Activated naive CD8-positive, alpha-beta T cell (primary cell): ENCODE results near the gene FXYD1.

Experiments used
- H3K27ac Mint-ChIP-seq: one replicate; pipeline ENCODE4 v1.8.0; 2021; ENCODE audit warnings: mixed read lengths
- H3K27me3 Mint-ChIP-seq: one replicate; pipeline ENCODE4 v1.8.0; 2021; ENCODE audit warnings: mixed read lengths
- H3K36me3 Mint-ChIP-seq: one replicate; pipeline ENCODE4 v1.8.0; 2021; ENCODE audit warnings: mixed read lengths
- H3K4me1 Mint-ChIP-seq: one replicate; pipeline ENCODE4 v1.8.0; 2021; ENCODE audit warnings: low read depth, mixed read lengths
- H3K4me3 Mint-ChIP-seq: one replicate; pipeline ENCODE4 v1.8.0; 2021; ENCODE audit warnings: mild to moderate bottlenecking, mixed read lengths
- H3K9me3 Mint-ChIP-seq: one replicate; pipeline ENCODE4 v1.8.0; 2021; ENCODE audit warnings: low read depth, mixed read lengths

FXYD1 gene

DNA sequence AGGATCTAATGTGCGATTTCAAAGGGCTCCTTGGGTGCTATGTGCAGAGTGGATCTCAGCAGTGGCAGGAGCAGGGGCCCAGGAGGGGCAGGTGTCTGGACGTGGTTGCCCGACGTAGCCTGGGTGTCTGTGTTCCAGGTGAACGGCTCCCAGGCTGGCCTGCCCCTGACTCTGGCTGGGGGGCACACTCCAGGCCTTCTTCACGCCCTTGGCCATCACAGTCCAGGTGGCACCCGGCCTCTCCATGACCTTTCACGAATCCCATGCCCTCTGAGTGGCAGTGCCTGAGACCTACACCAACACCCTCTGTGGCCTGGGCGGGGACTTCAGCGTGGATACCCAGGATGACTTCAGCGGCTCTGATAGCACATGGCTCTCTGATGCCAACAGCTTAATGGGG is 34.3 kb upstream of the FXYD1 start:
- Mint-ChIP-seq H3K4me1 (no peaks in the 10 kb centered on the region), H3K27me3 (no peaks in the 10 kb centered on the region), H3K9me3 (no peaks in the 10 kb centered on the region), H3K4me3 (no peak overlapping the region), H3K27ac (no peak overlapping the region), H3K36me3 (no peaks in the 10 kb centered on the region)

DNA sequence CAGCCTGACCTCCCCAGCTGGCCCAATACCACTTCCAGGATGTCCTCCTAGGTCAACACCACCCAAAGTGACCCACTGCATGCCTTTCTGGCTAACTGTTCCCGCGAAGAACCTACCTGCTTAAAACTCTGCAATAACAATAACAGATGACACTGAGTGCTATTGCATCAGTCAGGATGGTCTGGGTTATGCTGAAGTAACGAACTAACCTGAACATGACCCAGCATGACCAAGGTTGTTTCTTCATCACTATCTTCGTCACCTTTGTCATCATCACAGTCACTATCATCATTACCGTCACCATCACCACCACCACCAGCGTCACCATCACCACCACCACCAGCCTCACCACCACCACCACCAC is 33.6 kb upstream of the FXYD1 start:
- Mint-ChIP-seq H3K4me1 (no peaks in the 10 kb centered on the region), H3K27me3 (no peaks in the 10 kb centered on the region), H3K36me3 (no peaks in the 10 kb centered on the region), H3K27ac (no peak overlapping the region), H3K9me3 (no peaks in the 10 kb centered on the region), H3K4me3 (no peak overlapping the region)

DNA sequence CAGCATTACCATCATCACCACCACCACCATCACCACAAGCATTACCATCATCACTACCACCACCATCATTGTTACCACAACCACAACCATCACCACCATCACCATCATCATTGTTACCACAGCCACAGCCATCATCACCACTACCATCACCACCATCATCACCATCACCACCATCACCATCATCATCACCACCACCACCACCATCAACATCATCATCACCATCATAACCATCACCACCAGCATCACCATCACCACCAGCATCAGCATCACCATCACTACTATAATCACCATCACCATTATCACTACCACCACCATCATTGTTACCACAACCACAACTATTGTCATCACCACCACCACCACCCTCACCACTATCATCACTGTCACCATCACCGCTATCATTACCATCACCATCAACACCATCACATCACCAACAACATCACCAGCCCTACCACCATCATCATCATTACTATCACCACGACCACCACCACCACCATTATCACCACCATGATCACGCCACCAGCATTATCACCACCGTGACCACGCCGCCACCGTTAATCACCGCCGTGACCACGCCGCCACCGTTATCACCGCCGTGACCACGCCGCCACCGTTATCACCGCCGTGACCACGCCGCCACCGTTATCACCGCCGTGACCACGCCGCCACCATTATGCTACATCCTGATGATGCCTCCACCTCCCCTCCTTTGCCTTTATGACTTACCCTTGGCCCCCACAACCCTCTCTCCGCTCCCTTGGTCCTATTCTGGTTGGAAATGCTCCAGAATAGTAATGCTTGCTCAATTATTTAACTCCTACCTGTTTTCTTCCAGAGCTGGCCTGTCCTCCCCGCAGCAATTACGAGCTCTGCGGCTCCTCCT is 33.0 kb upstream of the FXYD1 start:
- Mint-ChIP-seq H3K27me3 (peaks cover under 1% of the 10 kb centered on the region), H3K4me1 (no peaks in the 10 kb centered on the region), H3K9me3 (no peaks in the 10 kb centered on the region), H3K36me3 (no peaks in the 10 kb centered on the region), H3K4me3 (no peak overlapping the region), H3K27ac (no peak overlapping the region)

DNA sequence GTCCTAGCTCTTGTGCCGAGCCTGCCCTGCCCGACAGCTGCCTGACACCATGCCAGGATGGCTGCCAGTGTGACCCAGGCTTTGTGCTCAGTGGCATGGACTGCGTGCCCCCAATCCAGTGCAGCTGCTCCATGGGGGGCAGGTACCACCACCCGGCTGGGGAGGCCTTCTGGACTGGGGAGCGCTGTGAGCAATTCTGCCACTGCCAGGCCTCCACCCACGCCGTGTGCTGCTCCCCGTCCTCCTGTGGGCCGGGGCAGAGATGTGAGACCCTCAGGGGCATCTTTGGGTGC is 32.4 kb upstream of the FXYD1 start:
- Mint-ChIP-seq H3K36me3 (no peaks in the 10 kb centered on the region), H3K9me3 (no peaks in the 10 kb centered on the region), H3K27ac (no peak overlapping the region), H3K27me3 (peaks cover 3% of the 10 kb centered on the region), H3K4me3 (no peak overlapping the region), H3K4me1 (no peaks in the 10 kb centered on the region)

DNA sequence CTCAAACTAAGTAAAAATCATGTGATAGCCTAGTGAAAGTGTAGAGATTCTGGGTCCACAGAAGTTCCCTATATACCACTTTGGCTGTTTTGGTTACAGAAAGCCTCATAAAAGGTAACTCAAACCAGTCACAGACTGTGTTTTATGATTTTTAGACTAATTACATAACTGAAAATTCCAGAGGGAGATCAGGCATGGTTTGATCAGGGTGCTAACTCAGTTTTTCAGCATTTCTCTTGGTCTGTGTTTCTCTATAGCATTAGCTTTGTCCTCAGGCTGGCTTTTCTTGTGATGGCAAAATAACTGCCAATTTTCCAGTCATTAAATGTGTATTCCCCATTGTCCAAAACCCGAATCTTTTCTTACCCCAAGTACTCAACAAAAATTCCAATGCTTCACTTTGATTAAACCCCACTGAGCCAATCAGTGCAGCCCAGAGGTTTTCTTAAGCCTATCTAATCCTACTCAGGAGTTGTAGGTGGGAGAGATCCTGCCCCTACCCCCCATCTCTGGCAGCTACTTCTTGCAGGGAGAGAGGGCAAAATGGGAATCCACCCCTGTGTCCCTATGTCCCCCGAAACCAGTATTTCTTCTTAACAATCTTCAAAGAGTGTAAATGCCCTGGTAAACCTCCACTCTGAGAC is 31.6 kb upstream of the FXYD1 start:
- H3K36me3 Mint-ChIP-seq, result no peaks in the 10 kb centered on the region
- no peaks in the 10 kb centered on the region for H3K9me3 Mint-ChIP-seq
- no peaks in the 10 kb centered on the region for H3K4me1 Mint-ChIP-seq
- no peak overlapping the region for H3K4me3 Mint-ChIP-seq
- H3K27me3 Mint-ChIP-seq, result peaks cover 3% of the 10 kb centered on the region
- H3K27ac Mint-ChIP-seq, result no peak overlapping the region

DNA sequence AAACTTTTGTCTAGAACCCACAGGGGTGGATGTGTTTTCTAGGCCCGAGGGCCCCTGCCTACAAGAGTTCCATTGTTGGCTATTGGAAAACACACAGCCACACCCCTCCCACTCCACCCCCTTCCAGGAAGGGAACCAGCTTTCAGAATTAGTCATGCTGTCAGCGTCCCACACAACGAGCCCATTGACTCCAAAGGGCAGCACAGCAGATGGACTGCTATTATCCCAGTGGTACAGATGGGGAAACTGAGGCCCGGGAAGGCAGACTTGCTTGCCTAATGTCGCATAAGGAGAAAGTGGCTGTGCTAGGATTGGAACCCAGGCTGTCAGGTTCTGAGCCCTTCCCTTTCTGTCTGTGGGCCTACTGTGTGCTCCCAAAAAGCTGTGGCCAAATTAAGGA is 31.1 kb upstream of the FXYD1 start:
- H3K27ac Mint-ChIP-seq, result no peak overlapping the region
- no peaks in the 10 kb centered on the region for H3K9me3 Mint-ChIP-seq

DNA sequence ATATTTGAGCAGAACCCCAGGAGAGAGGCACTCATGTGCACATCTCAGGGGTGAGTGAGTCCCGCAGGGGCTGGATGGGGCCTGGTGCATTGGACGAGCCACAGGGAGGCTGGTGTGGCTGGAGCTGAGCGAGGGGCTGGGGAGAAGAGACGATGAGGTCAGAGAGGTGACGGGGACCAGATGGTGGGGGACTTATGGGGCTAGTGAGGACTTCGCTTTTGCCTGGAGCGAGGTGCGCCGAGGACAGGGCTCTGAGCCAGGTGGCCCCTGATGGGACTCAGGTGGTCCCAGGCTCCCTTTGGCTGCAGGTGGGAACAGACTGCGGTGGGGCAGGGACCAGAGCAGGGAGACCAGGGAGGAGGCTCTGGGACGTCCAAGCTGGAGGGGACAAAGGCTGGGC is 29.9 kb upstream of the FXYD1 start:
- H3K4me1 Mint-ChIP-seq, result no peaks in the 10 kb centered on the region
- no peak overlapping the region for H3K27ac Mint-ChIP-seq
- H3K36me3 Mint-ChIP-seq, result no peaks in the 10 kb centered on the region

More for the DNA sequence above, 31.1 kb upstream of the FXYD1 start:
- Mint-ChIP-seq H3K27me3 (peaks cover 3% of the 10 kb centered on the region), H3K4me3 (no peak overlapping the region), H3K36me3 (no peaks in the 10 kb centered on the region), H3K4me1 (no peaks in the 10 kb centered on the region)

DNA sequence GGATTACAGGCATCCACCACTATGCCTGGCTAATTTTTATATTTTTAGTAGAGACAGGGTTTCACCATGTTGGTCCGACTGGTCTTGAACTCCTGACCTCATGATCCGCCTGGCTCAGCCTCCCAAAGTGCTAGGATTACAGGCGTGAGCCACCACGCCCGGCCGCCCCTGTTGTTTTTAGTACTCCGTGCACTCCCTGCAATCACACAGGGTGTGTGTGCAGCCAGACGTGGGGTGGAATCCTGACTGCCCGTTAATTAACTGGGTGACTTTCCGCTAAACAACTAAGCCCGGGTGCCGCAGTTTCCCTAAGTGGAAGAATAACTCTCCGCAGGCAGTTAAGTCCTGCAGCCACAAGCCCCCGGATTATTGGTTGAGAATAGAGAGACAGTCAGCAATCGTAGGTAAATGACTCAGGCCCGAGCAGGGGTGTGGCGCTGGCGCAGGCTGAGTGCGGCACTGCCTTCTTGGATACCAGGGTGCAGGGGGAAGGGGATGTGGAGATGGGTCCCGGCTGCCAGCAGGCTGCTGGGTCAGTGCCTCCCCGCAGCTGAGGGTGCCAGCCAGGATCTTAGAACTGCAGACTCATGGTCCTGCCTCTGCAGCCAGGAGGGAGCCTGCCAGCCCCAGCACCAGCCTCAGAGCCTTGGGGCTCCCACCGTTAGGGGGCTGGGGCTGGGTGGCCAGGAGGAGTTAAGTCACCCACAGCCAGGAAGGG is 29.1 kb upstream of the FXYD1 start:
- peaks cover 3% of the 10 kb centered on the region for H3K4me1 Mint-ChIP-seq
- no peaks in the 10 kb centered on the region for H3K9me3 Mint-ChIP-seq
- no peaks in the 10 kb centered on the region for H3K36me3 Mint-ChIP-seq
- no peak overlapping the region for H3K4me3 Mint-ChIP-seq
- H3K27me3 Mint-ChIP-seq, result peaks cover 3% of the 10 kb centered on the region
- H3K27ac Mint-ChIP-seq, result no peak overlapping the region

More for the DNA sequence above, 29.9 kb upstream of the FXYD1 start:
- H3K9me3 Mint-ChIP-seq, result no peaks in the 10 kb centered on the region
- H3K4me3 Mint-ChIP-seq, result no peak overlapping the region
- peaks cover 3% of the 10 kb centered on the region for H3K27me3 Mint-ChIP-seq

DNA sequence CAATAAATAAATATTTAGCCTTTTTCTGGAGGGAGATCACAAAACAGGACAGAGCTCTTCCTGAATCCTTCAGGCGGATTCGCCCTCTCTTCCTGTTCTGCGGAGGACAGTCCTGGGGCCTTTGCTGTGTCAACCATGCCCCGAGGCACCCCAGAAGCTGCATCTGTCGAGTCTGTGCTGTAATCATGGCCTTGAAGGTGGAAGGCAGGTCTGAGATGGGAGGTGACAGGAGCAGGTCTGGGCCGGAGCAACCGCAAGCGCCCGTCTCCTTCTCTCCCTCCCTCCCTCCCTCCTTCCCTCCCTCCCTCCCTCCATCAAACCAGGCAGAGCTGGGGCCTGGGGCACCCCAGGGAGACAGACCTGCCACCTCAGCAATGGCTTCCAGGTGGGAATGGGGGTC is 27.6 kb upstream of the FXYD1 start:
- Mint-ChIP-seq H3K27ac (no peak overlapping the region), H3K36me3 (no peaks in the 10 kb centered on the region), H3K4me3 (no peak overlapping the region), H3K4me1 (peaks cover 6% of the 10 kb centered on the region), H3K27me3 (peaks cover 3% of the 10 kb centered on the region), H3K9me3 (no peaks in the 10 kb centered on the region)

DNA sequence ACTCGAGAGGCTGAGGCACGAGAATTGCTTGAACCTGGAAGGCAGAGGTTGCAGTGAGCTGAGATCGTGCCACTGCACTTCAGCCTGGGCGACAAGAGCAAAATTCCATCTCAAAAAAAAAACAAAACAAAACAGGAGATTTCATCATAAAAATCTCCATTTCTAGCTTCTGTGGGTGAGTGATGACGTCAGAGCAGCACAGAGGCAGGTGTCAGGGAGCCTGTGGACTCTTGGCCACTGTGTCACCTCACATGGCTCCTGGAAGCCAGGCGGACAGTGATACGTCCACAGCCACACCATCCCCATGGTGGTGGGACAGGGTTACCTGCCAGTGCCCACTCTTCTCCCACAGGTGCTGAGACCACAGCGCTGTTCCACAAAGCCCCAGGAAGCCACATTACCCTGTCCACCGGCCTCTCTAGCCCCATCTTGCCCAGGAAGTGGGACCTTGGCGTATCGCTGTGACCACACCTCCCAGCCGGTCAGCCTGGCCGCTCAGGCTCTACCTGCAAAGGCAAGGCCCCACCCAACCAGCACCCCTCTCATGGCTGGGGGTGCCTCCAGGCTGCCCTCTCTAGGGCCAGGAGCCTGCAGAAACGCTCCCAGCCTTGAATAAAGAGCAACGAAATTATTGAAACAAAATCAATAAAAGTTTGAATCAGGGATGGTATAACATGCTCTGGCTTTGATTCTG is 25.5 kb upstream of the FXYD1 start:
- H3K27me3 Mint-ChIP-seq, result peaks cover 3% of the 10 kb centered on the region
- no peak overlapping the region for H3K27ac Mint-ChIP-seq
- no peak overlapping the region for H3K4me3 Mint-ChIP-seq
- H3K9me3 Mint-ChIP-seq, result no peaks in the 10 kb centered on the region
- peaks cover 9% of the 10 kb centered on the region for H3K4me1 Mint-ChIP-seq
- no peaks in the 10 kb centered on the region for H3K36me3 Mint-ChIP-seq

DNA sequence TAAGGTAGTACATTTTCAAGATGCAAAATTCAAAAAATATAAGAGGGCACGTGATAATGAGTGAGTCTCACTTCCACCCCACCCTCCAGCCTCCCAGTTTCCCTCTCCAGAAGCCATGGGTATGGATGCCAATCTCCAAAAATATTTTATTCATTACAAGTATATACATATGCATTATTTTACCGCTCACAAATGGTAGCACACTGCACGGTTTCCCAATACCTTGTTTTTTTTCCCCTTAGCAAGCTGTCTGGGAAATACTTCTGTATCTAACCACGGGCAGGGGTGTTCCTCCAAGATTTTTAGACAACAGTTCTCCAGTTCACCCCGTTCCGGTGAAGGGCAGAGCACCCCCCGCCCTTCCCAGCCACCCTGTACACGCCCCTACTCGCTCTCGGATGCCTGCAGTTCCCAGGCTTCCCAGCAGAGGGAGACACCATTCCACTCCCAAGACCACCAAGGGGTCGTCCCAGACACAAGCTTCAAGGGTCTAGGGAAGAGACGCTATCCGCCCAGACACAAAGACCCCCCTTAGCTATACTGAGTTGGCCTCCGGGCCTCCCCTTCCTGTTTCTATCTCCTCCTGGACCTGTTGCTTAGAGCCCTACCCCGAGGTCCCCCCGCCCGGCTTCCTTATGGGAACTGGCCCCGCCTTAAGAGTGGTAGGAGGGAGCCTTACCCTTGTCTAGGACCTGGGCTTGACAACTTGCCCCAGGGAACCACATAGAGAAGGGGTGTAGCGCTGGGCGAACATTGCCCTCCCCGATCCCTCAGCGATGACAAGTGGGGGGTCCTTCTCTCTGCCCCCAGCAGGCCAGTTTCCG is 24.1 kb upstream of the FXYD1 start:
- no peak overlapping the region for H3K4me3 Mint-ChIP-seq
- H3K27me3 Mint-ChIP-seq, result peaks cover 3% of the 10 kb centered on the region
- peaks cover 9% of the 10 kb centered on the region for H3K4me1 Mint-ChIP-seq
- no peaks in the 10 kb centered on the region for H3K9me3 Mint-ChIP-seq
- H3K36me3 Mint-ChIP-seq, result no peaks in the 10 kb centered on the region
- no peak overlapping the region for H3K27ac Mint-ChIP-seq

DNA sequence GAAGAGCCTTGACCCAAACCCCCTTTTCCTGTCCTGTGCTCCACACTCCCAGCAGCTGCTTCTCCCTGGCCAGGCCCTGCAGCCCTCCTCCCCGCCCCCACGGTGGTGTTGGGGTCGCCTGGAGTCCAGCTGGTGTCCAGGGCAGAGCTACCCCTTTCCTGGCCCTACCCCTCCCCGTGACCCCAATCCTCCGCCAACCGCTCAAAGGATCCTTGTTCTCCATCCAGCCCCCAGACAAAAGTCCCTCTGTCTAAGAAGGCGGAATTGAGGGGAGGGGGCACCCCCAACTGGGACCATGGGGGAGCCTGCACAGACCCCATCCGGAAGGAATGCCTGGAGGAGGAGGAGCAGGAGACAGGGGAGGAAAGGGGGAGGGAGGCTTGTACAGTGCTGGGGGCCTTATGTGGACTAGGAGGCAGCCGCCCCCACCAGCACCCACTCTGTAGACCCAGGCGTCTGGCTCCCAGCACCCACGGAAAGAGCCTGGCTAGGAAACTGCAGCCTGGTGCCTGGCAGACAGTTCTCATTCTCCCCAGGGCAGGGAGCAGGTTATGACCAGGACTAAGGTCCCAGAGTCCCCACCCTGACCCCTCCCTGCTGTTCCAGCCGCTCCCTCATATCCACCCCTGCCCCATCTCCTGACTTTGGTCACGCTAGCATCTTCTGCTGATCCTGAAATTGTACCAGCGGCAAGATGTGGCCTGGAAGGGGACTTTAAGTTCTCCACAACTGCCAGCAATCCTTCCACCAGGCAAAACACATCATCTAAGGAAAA is 23.3 kb upstream of the FXYD1 start, which contains the start of gene FXYD3:
TSS of gene FXYD3 (plus strand) at position 647 of the 775 bp plus-strand sequence. CDS start 3,554 bp downstream, outside the sequence.
- Mint-ChIP-seq H3K36me3 (no peaks in the 10 kb centered on the region), H3K4me1 (peaks cover 9% of the 10 kb centered on the region), H3K4me3 (no peak within 1 kb of the TSS), H3K27me3 (peaks cover 3% of the 10 kb centered on the region), H3K9me3 (no peaks in the 10 kb centered on the region), H3K27ac (peak within 1 kb of the TSS; percentile 16)

DNA sequence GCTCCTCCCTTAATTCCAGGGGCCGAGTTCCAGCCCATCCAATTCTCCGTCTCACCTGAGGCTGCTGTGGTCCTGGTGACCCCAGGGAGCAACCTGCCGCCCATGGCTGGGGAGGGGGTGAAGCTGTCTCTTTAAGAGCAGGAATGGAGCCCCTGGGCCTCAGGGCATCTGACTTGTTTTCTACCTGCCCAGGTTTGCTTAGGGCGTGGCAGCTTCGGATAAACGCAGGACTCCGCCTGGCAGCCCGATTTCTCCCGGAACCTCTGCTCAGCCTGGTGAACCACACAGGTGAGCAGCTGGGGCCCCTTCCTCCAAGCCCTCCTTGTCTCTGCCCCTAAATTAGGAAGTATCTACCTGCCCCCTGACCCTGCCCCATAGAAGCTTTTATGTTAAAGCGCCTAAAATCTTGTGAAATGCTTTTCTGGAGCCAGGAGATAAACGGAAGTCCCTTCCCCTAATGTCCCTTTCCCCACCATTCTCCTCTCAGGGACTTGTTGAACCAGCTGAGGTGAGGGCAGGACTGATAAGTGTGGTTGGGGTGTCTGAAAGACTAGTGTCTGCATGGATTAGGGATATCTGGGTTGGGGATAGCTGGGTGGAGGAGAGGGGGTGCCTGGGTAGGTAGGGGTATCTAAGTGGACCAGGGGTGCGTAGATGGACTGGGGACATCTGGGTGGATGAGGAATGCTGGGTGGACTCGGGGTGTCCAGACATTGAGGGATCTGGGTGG is 22.4 kb upstream of the FXYD1 start:
- Mint-ChIP-seq H3K9me3 (no peaks in the 10 kb centered on the region), H3K27ac (no peak overlapping the region), H3K36me3 (no peaks in the 10 kb centered on the region), H3K4me1 (peaks cover 9% of the 10 kb centered on the region), H3K27me3 (no peaks in the 10 kb centered on the region), H3K4me3 (no peak overlapping the region)
